ENCODE data around the gene UBE2C. TPM values are rescaled to one million over a fixed set of nuclear protein-coding genes. Genes with fewer than 3 reads are reported as not detected.

UBE2C gene
- total and polyA plus RNA-seq, 2 of the 8 experiments (the other 6 are each of a cell fraction or from before 2014, with no cell fraction given) = 243 to 326 TPM

DNA sequence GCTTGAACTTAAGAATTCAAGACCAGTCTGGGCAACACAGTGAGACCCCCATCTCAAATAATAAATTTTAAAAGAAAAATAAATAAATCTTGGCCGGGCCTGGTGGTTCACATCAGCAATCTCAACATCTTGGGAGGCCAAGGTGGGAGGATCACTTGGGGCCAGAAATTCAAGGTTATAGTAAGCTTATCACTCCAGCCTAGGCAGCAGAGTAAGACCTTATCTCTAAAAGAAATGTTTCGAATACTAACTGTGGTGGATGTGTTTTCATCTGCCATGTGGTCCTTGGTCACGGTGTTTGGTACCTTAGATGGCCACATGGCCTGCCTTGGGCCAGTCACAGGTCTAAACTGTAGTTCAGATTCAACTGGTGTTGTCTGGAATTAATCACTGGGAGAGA is 5.8 kb downstream of the UBE2C start:
- no peak overlapping the region for H4K8ac ChIP-seq (ENCODE audit: extremely low read depth, insufficient read depth, low read length)
- peaks cover 0 to 4% (median 2%) of the 10 kb centered on the region in 4 experiments; a peak in 4 of 7 replicates for H3K4me1 ChIP-seq (replicated peaks in 1 of 4; ENCODE audit: control insufficient read depth in 3 of 4, insufficient read depth in 4 of 4, low read length in 3 of 4)
- no peak overlapping the region for H2AFZ ChIP-seq (ENCODE audit: low read length)
- H3K9me3 ChIP-seq (ENCODE audit: insufficient read depth in 2 of 2, low read depth in 1 of 2, low read length in 1 of 2) = no peaks in the 10 kb centered on the region
- 98% methylated on average over 3 of the region's 3 CpGs; no CpG with 5 or more reads in 1 of the 2 experiments for WGBS, 2 experiments (ENCODE audit: extremely low coverage in 1 of 2, insufficient coverage in 1 of 2, insufficient read length in 1 of 2, insufficient replicate concordance in 2 of 2, low coverage in 1 of 2, low lambda C conversion rate in 2 of 2, missing lambda C conversion rate in 1 of 2)
- no peak overlapping the region for H3K4me2 ChIP-seq (ENCODE audit: insufficient read depth in 1 of 2, low read depth in 2 of 2, low read length in 2 of 2)
- H4K20me1 ChIP-seq (replicated peaks in 1 of 2; ENCODE audit: control insufficient read depth in 1 of 2, insufficient read depth in 2 of 2, low read length in 2 of 2) = peaks cover 3 to 7% of the 10 kb centered on the region in 2 experiments
- no peak overlapping the region for H3K14ac ChIP-seq (ENCODE audit: insufficient read length)
- peaks cover under 1% of the 10 kb centered on the region; the same call in 1 of the 2 replicates for H3K79me1 ChIP-seq (ENCODE audit: low read depth, low read length)
- no peak overlapping the region for H2BK15ac ChIP-seq (ENCODE audit: low read length)
- POLR2A ChIA-PET (ENCODE audit: partially characterized antibody) = interaction anchor here (1.2 to 10.4 kb wide), 10 partner anchors 8 to 143 kb away, joined by 3 to 96 read pairs (median 8); partner anchors contain the start of genes DNTTIP1, SNX21, TNNC2 and WFDC3
- no peak overlapping the region for H2BK12ac ChIP-seq (ENCODE audit: low read depth, low read length)
- no peak overlapping the region for H3K56ac ChIP-seq (replicated peaks; ENCODE audit: insufficient read length, low read depth, low read length)
- H2BK20ac ChIP-seq (ENCODE audit: low read length) = no peak overlapping the region
- H3K4ac ChIP-seq (replicated peaks; ENCODE audit: insufficient read length, low read depth, low read length) = no peak overlapping the region
- no peak overlapping the region for H4K91ac ChIP-seq (replicated peaks; ENCODE audit: insufficient read length, low read length)
- CTCF ChIA-PET (ENCODE audit: partially characterized antibody) = interaction anchor here (0.9 to 2.7 kb wide), 5 partner anchors 9 to 152 kb away, joined by 3 to 12 read pairs (median 3); no protein-coding TSS in a partner anchor
- no peak overlapping the region for H2BK5ac ChIP-seq (ENCODE audit: low read depth, low read length)
- H3K36me3 ChIP-seq (ENCODE audit: control insufficient read depth in 2 of 4, insufficient read depth in 4 of 4, low read length in 3 of 4) = peaks cover 16 to 38% (median 25%) of the 10 kb centered on the region in 4 experiments
- H3K18ac ChIP-seq (ENCODE audit: extremely low read depth, low read length) = no peak overlapping the region
- H3K23me2 ChIP-seq (ENCODE audit: low read depth, low read length) = peaks cover 5% of the 10 kb centered on the region; the same call in 1 of the 2 replicates
- H3K27ac ChIP-seq (ENCODE audit: low read depth, low read length) = no peak overlapping the region
- H3K23ac ChIP-seq (ENCODE audit: insufficient read length) = no peak overlapping the region
- H2BK120ac ChIP-seq (replicated peaks; ENCODE audit: low read depth, low read length) = no peak overlapping the region
- peaks cover 0 to 4% (median 2%) of the 10 kb centered on the region in 4 experiments; a peak in 4 of 7 replicates for H3K27me3 ChIP-seq (replicated peaks in 1 of 4; ENCODE audit: control insufficient read depth in 3 of 4, extremely low read depth in 1 of 4, insufficient read depth in 3 of 4, low read length in 3 of 4)
- no peak overlapping the region for H3K4me3 ChIP-seq (ENCODE audit: extremely low read depth in 1 of 4, insufficient read depth in 2 of 4, low read depth in 3 of 4, low read length in 4 of 4)
- H2AK5ac ChIP-seq (ENCODE audit: low read depth, low read length) = no peak overlapping the region
- H4K5ac ChIP-seq (ENCODE audit: insufficient read length, low read depth, low read length) = no peak overlapping the region
- no peak for DNase-seq (ENCODE audit: low read depth in 1 of 2, low spot score in 2 of 2)
- no peak overlapping the region for H3K9ac ChIP-seq (replicated peaks in 1 of 4; ENCODE audit: extremely low read depth in 1 of 4, low read depth in 3 of 4, low read length in 3 of 4)
- FAIRE-seq = no peak
- peaks cover under 1 to 12% of the 10 kb centered on the region in 2 experiments for H3K79me2 ChIP-seq (ENCODE audit: control insufficient read depth in 1 of 2, insufficient read depth in 2 of 2, low read length in 2 of 2)
- TF ChIP-seq EP300 (IDR thresholded peaks at IDR 0.05; ENCODE audit: borderline replicate concordance in 1 of 2, low read depth in 2 of 2, low read length in 2 of 2) (no peak), HDAC2 (IDR thresholded peaks at IDR 0.05; ENCODE audit: borderline replicate concordance in 1 of 2, low read depth in 2 of 2, low read length in 2 of 2) (no peak), JUND (IDR thresholded peaks at IDR 0.05; ENCODE audit: low read length) (no peak), POLR2A (IDR thresholded peaks at IDR 0.05; ENCODE audit: control extremely low read depth in 1 of 2, low read depth in 2 of 2, low read length in 2 of 2) (no peak), NRF1 (IDR thresholded peaks at IDR 0.05; ENCODE audit: low read depth, low read length) (no peak), CBX5 (IDR thresholded peaks at IDR 0.05; ENCODE audit: low read depth, low read length) (no peak), SP4 (IDR thresholded peaks at IDR 0.05; ENCODE audit: low read length) (no peak), BCL11A (IDR thresholded peaks at IDR 0.05; ENCODE audit: low read depth in 2 of 2, low read length in 2 of 2) (no peak), TAF1 (IDR thresholded peaks at IDR 0.05; ENCODE audit: low read depth, low read length) (no peak), ZNF274 (IDR thresholded peaks at IDR 0.05; ENCODE audit: borderline replicate concordance, extremely low read depth, low read length) (no peak), SRF (IDR thresholded peaks at IDR 0.05; ENCODE audit: low read depth, low read length) (no peak)
- TF ChIP-seq, protein P1, sequence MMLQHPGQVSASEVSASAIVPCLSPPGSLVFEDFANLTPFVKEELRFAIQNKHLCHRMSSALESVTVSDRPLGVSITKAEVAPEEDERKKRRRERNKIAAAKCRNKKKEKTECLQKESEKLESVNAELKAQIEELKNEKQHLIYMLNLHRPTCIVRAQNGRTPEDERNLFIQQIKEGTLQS (IDR thresholded peaks at IDR 0.05; ENCODE audit: insufficient read depth, low read depth, low read length) = no peak
- TF ChIP-seq, protein P2, sequence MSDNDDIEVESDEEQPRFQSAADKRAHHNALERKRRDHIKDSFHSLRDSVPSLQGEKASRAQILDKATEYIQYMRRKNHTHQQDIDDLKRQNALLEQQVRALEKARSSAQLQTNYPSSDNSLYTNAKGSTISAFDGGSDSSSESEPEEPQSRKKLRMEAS (IDR thresholded peaks at IDR 0.05) = no peak

All from H1 (cell line).